SK-N-SH treated with all-trans-retinoic acid at 6 μM for 48 hours (cell line): ENCODE data around the gene TRIM65.

ENCODE experiments used
- ESRRG ChIP-seq: fragments of 250-450 bp; sonication (Bioruptor Pico); IDR thresholded peaks from 2 replicates; pipeline ENCODE4 v1.6.1; 2021; ENCODE audit warnings: mild to moderate bottlenecking
- GLIS3 ChIP-seq: fragments of 250-450 bp; sonication (Bioruptor Pico); IDR thresholded peaks from 2 replicates; pipeline ENCODE4 v1.5.0; 2020; ENCODE audit warnings: mild to moderate bottlenecking, moderate library complexity
- PATZ1 ChIP-seq: fragments of 250-450 bp; sonication (Bioruptor Pico); IDR thresholded peaks from 2 replicates; pipeline ENCODE4 v1.8.0; 2020; ENCODE audit warnings: mild to moderate bottlenecking, moderate library complexity, borderline replicate concordance
- TCF4 ChIP-seq: fragments of 250-450 bp; sonication (Bioruptor Pico); IDR thresholded peaks from 2 replicates; pipeline ENCODE4 v1.8.0; 2021; ENCODE audit warnings: mild to moderate bottlenecking, moderate library complexity, borderline replicate concordance
- ZNF565 ChIP-seq: fragments of 450-650 bp; formaldehyde crosslinking; conservative IDR thresholded peaks from 2 replicates; pipeline ENCODE4 v1.5.0; 2020; ENCODE audit warnings: low read depth, mild to moderate bottlenecking, moderate library complexity
- ZNF8 ChIP-seq: fragments of 450-650 bp; formaldehyde crosslinking; IDR thresholded peaks from 2 replicates; pipeline ENCODE4 v1.5.0; 2020; ENCODE audit warnings: mild to moderate bottlenecking, moderate library complexity
- TF ChIP-seq, protein P1 (sequence below): fragments of 250-450 bp; sonication (Bioruptor Pico); IDR thresholded peaks from 2 replicates; pipeline ENCODE4 v1.5.1; 2020; ENCODE audit warnings: low read depth, mild to moderate bottlenecking, moderate library complexity

GRCh38 chr17:75875940-75876189, 20.9 kb downstream of the TRIM65 start:
- no peak for TF ChIP-seq ESRRG
- TF ChIP-seq TCF4 (CRISPR knock-in tag): no peak
- TF ChIP-seq PATZ1 (CRISPR knock-in tag): no peak
- TF ChIP-seq, protein P1, sequence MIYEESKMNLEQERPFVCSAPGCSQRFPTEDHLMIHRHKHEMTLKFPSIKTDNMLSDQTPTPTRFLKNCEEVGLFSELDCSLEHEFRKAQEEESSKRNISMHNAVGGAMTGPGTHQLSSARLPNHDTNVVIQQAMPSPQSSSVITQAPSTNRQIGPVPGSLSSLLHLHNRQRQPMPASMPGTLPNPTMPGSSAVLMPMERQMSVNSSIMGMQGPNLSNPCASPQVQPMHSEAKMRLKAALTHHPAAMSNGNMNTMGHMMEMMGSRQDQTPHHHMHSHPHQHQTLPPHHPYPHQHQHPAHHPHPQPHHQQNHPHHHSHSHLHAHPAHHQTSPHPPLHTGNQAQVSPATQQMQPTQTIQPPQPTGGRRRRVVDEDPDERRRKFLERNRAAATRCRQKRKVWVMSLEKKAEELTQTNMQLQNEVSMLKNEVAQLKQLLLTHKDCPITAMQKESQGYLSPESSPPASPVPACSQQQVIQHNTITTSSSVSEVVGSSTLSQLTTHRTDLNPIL (CRISPR knock-in tag): no peak
- no peak for TF ChIP-seq ZNF8
- TF ChIP-seq ZNF565 (CRISPR knock-in tag): no peak
- no peak for TF ChIP-seq GLIS3 (CRISPR knock-in tag)
